ENCODE results near the gene SATB1. TPM values are rescaled to one million over a fixed set of nuclear protein-coding genes. Genes with fewer than 3 reads are reported as not detected.
A peak's percentile ranks its signal among the peaks of the same experiment; 100 is the strongest.

SATB1 gene
- total and polyA plus RNA-seq, 2 of the 8 experiments (the other 6 are each of a cell fraction or from before 2014, with no cell fraction given) = 18.8 to 28.0 TPM

- Histone ChIP-seq H2BK5ac (ENCODE audit: low read depth, low read length) (no peak overlapping the region), H3K14ac (ENCODE audit: insufficient read length) (no peak overlapping the region)
- DNase-seq (ENCODE audit: low read depth in 1 of 2, low spot score in 2 of 2) = peak in 1 of 2 experiments; percentile 51
Observed at GRCh38 chr3:18424213-18424728, 868 bp downstream of the SATB1 start.

More at GRCh38 chr3:18424213-18424728, 868 bp downstream of the SATB1 start:
- Histone ChIP-seq H3K27ac (ENCODE audit: low read depth, low read length) (no peak overlapping the region), H4K8ac (ENCODE audit: extremely low read depth, insufficient read depth, low read length) (peak overlapping the region; percentile 73; the same call in 1 of the 2 replicates), H4K5ac (ENCODE audit: insufficient read length, low read depth, low read length) (no peak overlapping the region), H3K4me1 (replicated peaks in 1 of 4; ENCODE audit: control insufficient read depth in 3 of 4, insufficient read depth in 4 of 4, low read length in 3 of 4) (peaks cover 0 to 10% (median 3%) of the 10 kb centered on the region in 4 experiments; a peak in 3 of 7 replicates), H3K79me1 (ENCODE audit: low read depth, low read length) (no peaks in the 10 kb centered on the region), H4K91ac (replicated peaks; ENCODE audit: insufficient read length, low read length) (no peak overlapping the region), H2BK15ac (ENCODE audit: low read length) (no peak overlapping the region), H2AFZ (ENCODE audit: low read length) (0 out of 2 replicates have a peak overlapping the region, but pooled peaks have one; percentile 12), H4K20me1 (replicated peaks in 1 of 2; ENCODE audit: control insufficient read depth in 1 of 2, insufficient read depth in 2 of 2, low read length in 2 of 2) (no peaks in the 10 kb centered on the region), H3K23me2 (ENCODE audit: low read depth, low read length) (peaks cover 12% of the 10 kb centered on the region; the same call in 1 of the 2 replicates), H3K79me2 (ENCODE audit: control insufficient read depth in 1 of 2, insufficient read depth in 2 of 2, low read length in 2 of 2) (peaks cover 0 to 14% of the 10 kb centered on the region in 2 experiments; a peak in 2 of 4 replicates), H3K56ac (replicated peaks; ENCODE audit: insufficient read length, low read depth, low read length) (no peak overlapping the region), H3K27me3 (replicated peaks in 1 of 4; ENCODE audit: control insufficient read depth in 3 of 4, extremely low read depth in 1 of 4, insufficient read depth in 3 of 4, low read length in 3 of 4) (no peaks in the 10 kb centered on the region), H3K4me3 (ENCODE audit: extremely low read depth in 1 of 4, insufficient read depth in 2 of 4, low read depth in 3 of 4, low read length in 4 of 4) (peak overlapping the region; percentile 85 to 99 (median 90)), H2BK120ac (replicated peaks; ENCODE audit: low read depth, low read length) (no peak overlapping the region), H3K36me3 (ENCODE audit: control insufficient read depth in 2 of 4, insufficient read depth in 4 of 4, low read length in 3 of 4) (peaks cover 0 to 7% (median under 1%) of the 10 kb centered on the region in 4 experiments; a peak in 3 of 8 replicates), H3K4ac (replicated peaks; ENCODE audit: insufficient read length, low read depth, low read length) (no peak overlapping the region), H3K4me2 (ENCODE audit: insufficient read depth in 1 of 2, low read depth in 2 of 2, low read length in 2 of 2) (peak overlapping the region; percentile 92 to 97), H2AK5ac (ENCODE audit: low read depth, low read length) (no peak overlapping the region), H2BK20ac (ENCODE audit: low read length) (no peak overlapping the region), H3K9me3 (ENCODE audit: insufficient read depth in 2 of 2, low read depth in 1 of 2, low read length in 1 of 2) (no peaks in the 10 kb centered on the region), H3K23ac (ENCODE audit: insufficient read length) (no peak overlapping the region), H2BK12ac (ENCODE audit: low read depth, low read length) (no peak overlapping the region), H3K18ac (ENCODE audit: extremely low read depth, low read length) (no peak overlapping the region; the same call in 1 of the 2 replicates), H3K9ac (replicated peaks in 1 of 4; ENCODE audit: extremely low read depth in 1 of 4, low read depth in 3 of 4, low read length in 3 of 4) (peak overlapping the region in 3 of 4 experiments; percentile 56 to 66 (median 57); a peak in 6 of 7 replicates)
- POLR2A ChIA-PET (ENCODE audit: partially characterized antibody) = interaction anchor here (0.7 to 1.2 kb wide), 4 partner anchors 12 to 479 kb away, joined by 3 read pairs; no protein-coding TSS in a partner anchor
- 3% methylated on average over 13 of the region's 27 CpGs; no CpG with 5 or more reads in 1 of the 2 experiments for WGBS, 2 experiments (ENCODE audit: extremely low coverage in 1 of 2, insufficient coverage in 1 of 2, insufficient read length in 1 of 2, insufficient replicate concordance in 2 of 2, low coverage in 1 of 2, low lambda C conversion rate in 2 of 2, missing lambda C conversion rate in 1 of 2)
- TF ChIP-seq SIN3A (conservative IDR thresholded peaks at IDR 0.05 in 1 of 2, IDR thresholded peaks at IDR 0.05 in 1 of 2; ENCODE audit: low read depth in 1 of 2, low read length in 2 of 2) (0 out of 4 replicates have a peak, but pooled peaks of 1 of the 2 experiments have one; percentile 12), RXRA (IDR thresholded peaks at IDR 0.05; ENCODE audit: insufficient read depth, low read depth, low read length) (no peak)
- no peak for FAIRE-seq
- CTCF ChIA-PET (ENCODE audit: partially characterized antibody) = interaction anchor here (0.6 to 1.2 kb wide), 2 partner anchors 20 to 471 kb away, joined by 3 read pairs; no protein-coding TSS in a partner anchor

Data from H1 (cell line).